GM19238 (cell line): Measurements from ENCODE around the gene MRPS24.
"Not testable (repeated sequence)": the region's sequence is repeated elsewhere in the genome, so short reads cannot be mapped to it uniquely, and the experiment has no call there.

Experiments
- DNase-seq: peaks from one replicate; pipeline ENCODE4 v3.0.0; 2011; ENCODE audit warnings: low spot score; ENCODE audit not compliant: insufficient read length

The MRPS24 gene

GRCh38 chr7:43843296-43843695 lies 26.0 kb downstream of the MRPS24 start:
- no peak for DNase-seq

DNA sequence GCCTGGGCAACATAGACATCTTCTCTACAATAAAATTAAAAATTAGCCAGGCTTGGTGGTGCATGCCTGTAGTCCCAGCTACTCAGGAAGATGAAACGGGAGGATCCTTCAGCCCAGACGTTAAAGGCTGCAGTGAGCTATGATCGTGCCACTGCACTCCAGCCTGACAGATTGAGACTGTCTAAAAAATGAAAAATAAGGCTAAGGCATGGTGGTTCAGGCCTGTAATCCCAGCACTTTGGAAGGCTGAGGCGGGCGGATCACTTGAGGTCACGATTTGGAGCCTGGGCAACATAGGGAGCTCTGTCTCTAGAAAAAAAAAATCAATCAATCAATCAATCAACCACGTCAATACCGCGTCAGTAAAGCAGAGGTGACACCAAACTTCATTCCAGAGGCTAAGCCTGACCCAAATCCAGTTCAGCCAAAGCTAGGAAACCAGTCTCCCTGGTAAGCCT lies 31.1 kb downstream of the MRPS24 start:
- no peak for DNase-seq

DNA sequence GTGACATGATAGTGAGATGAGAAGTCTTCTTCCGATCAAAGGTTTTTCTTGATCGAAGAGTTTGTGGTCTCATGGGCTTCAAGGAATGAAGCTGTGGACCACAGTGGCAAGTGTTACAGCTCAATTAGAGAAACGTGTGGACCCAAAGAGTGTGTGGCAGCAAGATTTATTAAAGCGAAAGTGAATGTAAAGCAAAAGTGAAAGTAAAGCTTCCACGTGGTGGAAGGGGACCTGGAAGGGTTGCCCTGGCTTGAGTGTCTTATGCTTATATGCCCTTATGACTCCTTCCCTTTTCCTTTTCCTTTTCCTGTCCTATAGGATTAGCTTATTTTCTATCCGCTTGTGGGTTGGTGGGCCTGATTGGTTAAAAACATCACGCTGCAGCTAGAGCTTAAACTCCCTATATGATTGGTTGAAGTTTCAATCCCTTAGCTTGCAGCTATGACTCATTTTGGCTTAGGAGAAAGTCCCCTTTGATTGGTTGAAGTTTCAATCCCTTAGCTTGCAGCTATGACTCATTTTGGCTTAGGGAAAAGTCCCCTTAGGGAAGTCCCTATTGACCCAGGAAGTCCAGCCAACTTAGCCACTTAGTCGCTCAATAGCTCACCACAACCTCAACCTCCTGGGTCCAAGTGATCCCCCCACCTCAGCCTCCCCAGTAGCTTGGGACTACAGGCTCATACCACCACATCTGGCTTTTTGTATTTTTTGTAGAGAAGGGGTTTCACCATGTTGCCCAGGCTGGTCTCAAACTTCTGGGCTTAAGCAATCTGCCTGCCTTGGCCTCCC lies 34.7 kb downstream of the MRPS24 start:
- DNase-seq, result no peak

DNA sequence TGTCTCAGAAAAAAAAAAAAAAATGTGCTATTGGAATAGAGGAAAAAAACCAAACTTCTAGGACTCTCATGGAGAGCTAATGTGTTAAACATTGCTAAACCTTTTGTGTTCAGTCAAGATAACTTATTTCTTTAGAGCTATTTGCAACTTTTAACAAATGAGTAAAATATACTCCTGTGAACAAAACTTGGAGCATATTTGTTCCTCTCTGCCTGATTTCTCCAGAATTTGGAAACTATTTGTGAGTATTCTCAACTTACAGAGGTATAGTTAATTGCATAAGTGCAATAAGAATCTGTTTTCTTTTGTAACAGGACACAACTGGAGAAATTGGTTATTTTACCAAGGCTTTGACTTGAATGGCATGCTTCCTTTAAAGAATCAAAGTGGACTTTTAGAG lies 38.4 kb downstream of the MRPS24 start:
- not testable (repeated sequence) for DNase-seq

DNA sequence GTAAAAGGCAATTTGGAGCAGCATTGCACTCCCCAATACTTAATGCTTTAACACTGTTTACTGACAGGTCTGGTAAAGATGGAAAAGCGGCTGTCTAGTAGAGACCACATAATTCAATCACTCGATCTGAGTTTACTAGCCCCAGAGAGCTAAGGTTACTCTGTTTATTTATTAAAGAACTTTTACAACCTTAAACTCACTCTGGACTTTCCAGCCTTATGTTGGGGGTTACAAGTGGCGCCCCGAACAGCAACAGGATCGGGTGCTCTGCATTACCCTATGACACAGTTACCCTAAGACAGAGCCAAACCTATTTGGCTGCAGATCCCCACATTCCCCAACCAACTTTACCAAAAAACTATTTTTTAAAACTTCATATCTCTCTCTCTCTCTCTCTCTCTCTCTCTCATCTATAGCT lies 43.9 kb downstream of the MRPS24 start:
- no peak for DNase-seq

GRCh38 chr7:43824963-43825362 lies 44.4 kb downstream of the MRPS24 start:
- no peak for DNase-seq

GRCh38 chr7:43824513-43824912 lies 44.8 kb downstream of the MRPS24 start:
- not testable (repeated sequence) for DNase-seq

DNA sequence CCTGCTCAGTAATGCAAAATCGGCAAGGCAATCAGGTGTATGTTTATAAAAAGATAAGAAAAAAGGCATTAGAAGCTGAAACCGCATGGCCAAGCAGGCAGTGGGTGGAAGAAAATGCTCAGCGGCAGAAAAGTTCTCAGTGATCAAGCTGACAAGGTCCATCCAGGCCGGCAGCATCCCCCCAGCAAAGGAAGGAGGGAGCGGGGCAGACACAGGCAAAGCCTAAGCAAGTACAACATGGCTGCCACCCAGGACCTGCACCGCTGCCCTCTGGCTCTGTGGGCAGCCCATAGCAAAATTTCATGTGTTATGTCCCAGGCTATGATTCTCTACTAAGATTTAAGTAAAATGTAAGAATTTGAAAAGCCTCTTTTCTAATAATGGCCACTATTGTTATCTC lies 45.4 kb downstream of the MRPS24 start:
- no peak for DNase-seq

DNA sequence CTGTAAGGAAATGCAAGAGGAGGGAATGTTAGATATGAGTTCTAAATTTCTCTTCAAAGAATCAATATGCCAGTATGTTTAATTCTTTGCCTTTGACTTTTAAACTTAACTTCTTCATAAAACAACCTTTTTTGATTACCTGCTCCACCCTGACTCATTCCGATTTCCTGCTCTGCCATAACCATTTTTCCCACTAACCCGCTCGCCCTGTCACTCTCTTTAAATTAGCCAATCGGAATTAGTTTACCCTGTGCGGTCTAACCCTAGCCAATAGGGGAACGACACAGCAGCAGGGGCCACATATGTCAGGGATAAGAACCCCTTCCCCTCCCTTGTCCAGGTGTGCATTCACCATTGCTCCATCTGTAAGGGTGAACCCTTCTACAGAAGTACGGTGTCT lies 45.9 kb downstream of the MRPS24 start:
- DNase-seq, result not testable (repeated sequence)
